GM08714 (cell line): ENCODE data around the gene PSD2.
A peak's percentile ranks its signal among the peaks of the same experiment; 100 is the strongest.

ENCODE experiments used
- H3K4me3 ChIP-seq: fragments of 200-500 bp; sonication (Bioruptor generic); 2 replicates; pipeline ENCODE4 v1.5.1; 2014; ENCODE audit warnings: mild to moderate bottlenecking, low read length, inconsistent platforms
- ZNF274 ChIP-seq: IDR thresholded peaks from 2 replicates; pipeline ENCODE4 v1.6.1; 2012; ENCODE audit warnings: mild to moderate bottlenecking, low read depth, low read length

Gene PSD2

GRCh38 chr5:139795074-139796001, at the start of gene PSD2:
Gene PSD2, plus strand, starts transcription at chr5:139795808. Its CDS starts 13,633 bp downstream, at chr5:139809441.
- no peak for TF ChIP-seq ZNF274
- H3K4me3 ChIP-seq = no peak within 1 kb of the TSS

- H3K4me3 ChIP-seq = peak overlapping the region; percentile 26; the same call in 1 of the 2 replicates
- TF ChIP-seq ZNF274 = no peak
Measured at GRCh38 chr5:139746691-139747582, 48.7 kb upstream of the PSD2 start.

- H3K4me3 ChIP-seq = peak overlapping the region; percentile 26; the same call in 1 of the 2 replicates
- no peak for TF ChIP-seq ZNF274
Measured at GRCh38 chr5:139747583-139748504, 47.8 kb upstream of the PSD2 start.

- no peak overlapping the region for H3K4me3 ChIP-seq
- no peak for TF ChIP-seq ZNF274
Measured at GRCh38 chr5:139748505-139748826, 47.1 kb upstream of the PSD2 start.

- H3K4me3 ChIP-seq = no peak overlapping the region
- TF ChIP-seq ZNF274 = no peak
Measured at GRCh38 chr5:139749242-139749641, 46.4 kb upstream of the PSD2 start.

- TF ChIP-seq ZNF274 = no peak
- no peak overlapping the region for H3K4me3 ChIP-seq
Measured at GRCh38 chr5:139751236-139751635, 44.4 kb upstream of the PSD2 start.

- TF ChIP-seq ZNF274 = no peak
- no peak overlapping the region for H3K4me3 ChIP-seq
Measured at GRCh38 chr5:139752506-139753473, 42.8 kb upstream of the PSD2 start.

- no peak for TF ChIP-seq ZNF274
- H3K4me3 ChIP-seq = no peak overlapping the region; the same call in 1 of the 2 replicates
Measured at GRCh38 chr5:139755892-139756671, 39.5 kb upstream of the PSD2 start.

- no peak for TF ChIP-seq ZNF274
- no peak overlapping the region for H3K4me3 ChIP-seq
Measured at GRCh38 chr5:139756971-139757370, 38.6 kb upstream of the PSD2 start.

GRCh38 chr5:139757727-139758509, 37.7 kb upstream of the PSD2 start:
- no peak overlapping the region for H3K4me3 ChIP-seq
- no peak for TF ChIP-seq ZNF274

- no peak overlapping the region for H3K4me3 ChIP-seq
- no peak for TF ChIP-seq ZNF274
Measured at GRCh38 chr5:139758510-139759075, 37.0 kb upstream of the PSD2 start.
